Measurements from ENCODE around the gene RGS7. TPM values are rescaled to one million over a fixed set of nuclear protein-coding genes. Genes with fewer than 3 reads are reported as not detected.

RGS7 gene
- polyA plus RNA-seq, 1 donor (not counting 4 experiments of a cell fraction or from before 2014, with no cell fraction given) = not detected

DNA sequence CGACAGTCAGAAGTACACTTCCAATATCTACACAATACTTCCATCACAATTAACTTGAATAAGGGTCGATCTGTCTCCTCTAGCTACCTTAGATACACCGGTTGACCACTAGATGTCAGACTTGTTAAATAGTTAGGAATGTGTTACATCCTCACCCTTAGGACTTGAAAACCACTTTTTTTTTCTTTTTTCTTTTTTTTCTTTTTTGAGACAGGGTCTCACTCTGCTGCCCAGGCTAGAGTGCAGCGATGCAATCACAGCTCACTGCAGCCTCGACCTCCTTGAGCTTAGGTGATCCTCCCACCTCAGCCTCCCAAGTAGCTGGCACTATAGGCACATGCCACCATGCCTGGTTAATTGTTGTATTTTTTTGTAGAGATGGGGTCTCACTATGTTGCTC, 624.6 kb downstream of the RGS7 start:
- no peak for DNase-seq (ENCODE audit: low read depth, low spot score)
- Histone ChIP-seq H3K9me3 (ENCODE audit: control insufficient read depth, low read depth, low read length) (no peaks in the 10 kb centered on the region), H3K4me3 (ENCODE audit: control insufficient read depth in 2 of 3, extremely low read depth in 1 of 3, insufficient read depth in 2 of 3, low read depth in 1 of 3, low read length in 3 of 3) (no peak overlapping the region), H3K27ac (ENCODE audit: control insufficient read depth, insufficient read depth, low read length) (no peak overlapping the region), H3K4me2 (ENCODE audit: control insufficient read depth, extremely low read depth, insufficient read depth, low read depth, low read length) (no peak overlapping the region), H3K36me3 (ENCODE audit: control insufficient read depth in 2 of 2, extremely low read depth in 1 of 2, insufficient read depth in 2 of 2, low read length in 2 of 2) (no peaks in the 10 kb centered on the region), H2AFZ (ENCODE audit: control insufficient read depth, low read length) (no peak overlapping the region), H3K4me1 (ENCODE audit: control insufficient read depth, extremely low read depth, insufficient read depth, low read length) (no peaks in the 10 kb centered on the region), H3K9me1 (ENCODE audit: control insufficient read depth, extremely low read depth, insufficient read depth, low read length) (no peaks in the 10 kb centered on the region), H3K27me3 (ENCODE audit: control insufficient read depth, extremely low read depth, insufficient read depth, low read length) (no peaks in the 10 kb centered on the region), H4K20me1 (ENCODE audit: control insufficient read depth, extremely low read depth, insufficient read depth, low read length) (no peaks in the 10 kb centered on the region), H3K9ac (ENCODE audit: control insufficient read depth, extremely low read depth, insufficient read depth, low read length) (no peak overlapping the region), H3K79me2 (ENCODE audit: control insufficient read depth, insufficient read depth, low read length) (no peaks in the 10 kb centered on the region)
- dilution Hi-C loops (cut with MboI; ENCODE audit: extremely low pct_ligation_motif_present, low sequenced_read_pairs) = no loop called here
- FAIRE-seq = no peak
- TF ChIP-seq EZH2 (IDR thresholded peaks at IDR 0.05; ENCODE audit: low read length) = no peak
- TF ChIP-seq, protein P1, sequence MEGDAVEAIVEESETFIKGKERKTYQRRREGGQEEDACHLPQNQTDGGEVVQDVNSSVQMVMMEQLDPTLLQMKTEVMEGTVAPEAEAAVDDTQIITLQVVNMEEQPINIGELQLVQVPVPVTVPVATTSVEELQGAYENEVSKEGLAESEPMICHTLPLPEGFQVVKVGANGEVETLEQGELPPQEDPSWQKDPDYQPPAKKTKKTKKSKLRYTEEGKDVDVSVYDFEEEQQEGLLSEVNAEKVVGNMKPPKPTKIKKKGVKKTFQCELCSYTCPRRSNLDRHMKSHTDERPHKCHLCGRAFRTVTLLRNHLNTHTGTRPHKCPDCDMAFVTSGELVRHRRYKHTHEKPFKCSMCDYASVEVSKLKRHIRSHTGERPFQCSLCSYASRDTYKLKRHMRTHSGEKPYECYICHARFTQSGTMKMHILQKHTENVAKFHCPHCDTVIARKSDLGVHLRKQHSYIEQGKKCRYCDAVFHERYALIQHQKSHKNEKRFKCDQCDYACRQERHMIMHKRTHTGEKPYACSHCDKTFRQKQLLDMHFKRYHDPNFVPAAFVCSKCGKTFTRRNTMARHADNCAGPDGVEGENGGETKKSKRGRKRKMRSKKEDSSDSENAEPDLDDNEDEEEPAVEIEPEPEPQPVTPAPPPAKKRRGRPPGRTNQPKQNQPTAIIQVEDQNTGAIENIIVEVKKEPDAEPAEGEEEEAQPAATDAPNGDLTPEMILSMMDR (optimal IDR thresholded peaks at IDR 0.05 in 1 of 3, IDR thresholded peaks at IDR 0.05 in 1 of 3, conservative IDR thresholded peaks at IDR 0.05 in 1 of 3; ENCODE audit: extremely low read depth in 1 of 3, insufficient read depth in 2 of 3, low read length in 3 of 3) = peak in 2 of 3 experiments; percentile 30 to 55

Small RNA genes lying within 50 kb of the gene (small RNA-seq; reads per million reads assigned to genes)
- gene MIR3123 (ENCODE audit: insufficient read length in 3 of 3, low read depth in 3 of 3, low replicate concordance in 1 of 3) = 0 reads per million in 3 experiments

Other genes with a start within 250 kb of the RGS7 start
- 58.4 to 101 TPM (median 97.9 TPM) in 3 replicates for gene FH, start 162.6 kb upstream of the RGS7 start, polyA plus RNA-seq
- 4.4 to 21.0 TPM (median 4.7 TPM) in 3 replicates for gene KMO, start 175.2 kb upstream of the RGS7 start, polyA plus RNA-seq

Measured in keratinocyte (primary cell).